GM21367 (cell line): Measurements from ENCODE around the gene ARHGEF2.
"Not testable (repeated sequence)": the region's sequence is repeated elsewhere in the genome, so short reads cannot be mapped to it uniquely, and the experiment has no call there.

Experiments used
- ATAC-seq: cut with Tn5 transposase; IDR thresholded peaks from one replicate; pipeline ENCODE4 v1.9.1; 2021; ENCODE audit not compliant: unreplicated experiment

The ARHGEF2 gene

DNA sequence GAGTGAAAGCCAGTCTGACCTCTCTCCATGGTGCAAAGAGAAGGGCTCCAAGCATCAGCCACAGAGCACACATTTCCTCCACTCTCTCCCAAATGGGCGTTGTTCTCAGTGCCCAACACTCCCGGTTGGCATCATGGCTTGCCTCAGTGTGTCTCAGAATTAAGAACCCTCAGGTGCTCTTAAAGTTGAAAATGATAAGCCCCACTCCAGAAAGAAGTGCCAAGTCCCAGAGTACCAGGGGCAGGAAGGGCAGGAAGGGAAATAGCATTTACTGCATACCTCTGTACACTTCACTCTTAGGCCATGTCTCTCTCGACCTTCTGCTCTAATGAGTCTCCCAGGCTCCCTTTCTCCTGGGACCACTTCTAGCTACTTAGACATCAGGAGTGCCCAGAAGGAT is 15.2 kb upstream of the ARHGEF2 start:
- ATAC-seq, result no peak

GRCh38 chr1:155990005-155990739 is 11.8 kb upstream of the ARHGEF2 start:
- ATAC-seq, result no peak

- ATAC-seq, result no peak
Measured at GRCh38 chr1:155989242-155990004, 11.1 kb upstream of the ARHGEF2 start.

DNA sequence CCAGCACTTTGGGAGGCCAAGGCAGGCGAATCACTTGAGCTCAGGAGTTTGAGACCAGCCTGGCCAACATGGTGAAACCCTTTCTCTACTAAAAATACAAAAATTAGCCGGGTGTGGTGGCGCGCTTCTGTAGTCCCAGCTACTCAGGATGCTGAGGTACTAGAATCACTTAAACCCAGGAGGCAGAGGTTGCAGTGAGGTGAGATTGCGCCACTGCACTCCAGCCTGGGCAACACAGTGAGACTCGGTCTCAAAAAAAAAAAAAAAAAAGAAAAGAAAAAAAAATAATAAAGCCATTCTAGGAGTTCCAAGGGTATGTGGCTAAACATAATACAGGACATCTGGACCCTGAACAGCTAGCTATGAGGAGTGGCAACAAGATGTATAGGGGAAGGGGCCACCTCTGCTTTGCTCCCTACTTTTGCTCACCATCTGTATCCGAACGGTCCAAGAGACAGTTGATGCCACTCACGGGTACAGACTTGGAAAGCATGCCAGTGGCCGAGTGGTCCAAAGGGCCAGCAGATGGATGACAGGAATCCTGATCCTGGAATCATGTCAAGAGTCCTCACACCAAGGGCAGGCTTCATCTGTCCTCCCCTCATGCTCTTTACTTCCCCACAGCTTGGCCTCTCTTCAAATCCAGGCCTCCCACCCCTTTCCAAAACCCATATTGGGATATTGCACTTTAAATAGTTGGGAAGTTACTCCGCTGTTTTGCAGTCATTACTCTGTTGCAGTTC is 6.7 kb upstream of the ARHGEF2 start:
- ATAC-seq, result not testable (repeated sequence)

GRCh38 chr1:155984341-155984740 is 6.0 kb upstream of the ARHGEF2 start:
- ATAC-seq, result no peak

GRCh38 chr1:155983191-155984024 is 5.1 kb upstream of the ARHGEF2 start:
- no peak for ATAC-seq

- no peak for ATAC-seq
Measured at GRCh38 chr1:155982106-155982505, 3.8 kb upstream of the ARHGEF2 start.

- ATAC-seq, result no peak
Measured at GRCh38 chr1:155981266-155982088, 3.1 kb upstream of the ARHGEF2 start.

GRCh38 chr1:155979597-155980343 is 1.4 kb upstream of the ARHGEF2 start:
- ATAC-seq, result no peak

GRCh38 chr1:155978973-155979429 is 654 bp upstream of the ARHGEF2 start:
- no peak for ATAC-seq

DNA sequence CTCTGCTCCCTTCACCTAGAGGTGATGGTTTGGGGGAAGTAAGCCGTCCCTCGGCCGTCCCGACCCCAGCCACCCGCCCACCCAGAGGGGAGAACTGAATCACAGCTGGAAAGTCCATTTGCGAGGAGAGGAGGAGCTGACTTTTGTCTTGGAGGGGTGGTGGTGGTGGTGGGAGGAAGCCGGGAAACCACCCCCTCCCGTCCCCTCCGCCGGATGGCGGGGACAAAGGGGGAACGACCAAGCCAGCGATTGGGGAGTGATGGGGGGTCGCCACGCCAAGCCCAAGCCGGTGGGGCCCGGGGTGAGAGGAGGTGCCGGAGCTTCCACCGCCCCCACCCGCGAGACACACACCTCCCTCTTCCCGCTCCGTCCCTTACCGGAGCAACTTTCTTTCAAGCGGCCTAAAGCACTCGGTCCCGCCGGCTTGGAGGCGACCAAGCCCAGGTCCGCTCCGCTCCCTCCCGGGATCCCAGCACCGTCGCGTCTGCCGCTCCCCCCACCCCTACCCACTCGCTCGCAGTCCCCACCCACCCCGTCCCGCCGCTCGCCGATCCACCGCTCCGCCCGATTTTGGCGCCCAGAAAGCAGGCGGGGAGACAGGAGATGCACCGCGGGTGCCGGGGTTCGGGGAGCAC is 540 bp downstream of the ARHGEF2 start:
- ATAC-seq, result no peak

GRCh38 chr1:155976913-155977689 is 1.2 kb downstream of the ARHGEF2 start:
- ATAC-seq, result no peak

GRCh38 chr1:155976062-155976912 is 2.1 kb downstream of the ARHGEF2 start:
- ATAC-seq, result no peak

DNA sequence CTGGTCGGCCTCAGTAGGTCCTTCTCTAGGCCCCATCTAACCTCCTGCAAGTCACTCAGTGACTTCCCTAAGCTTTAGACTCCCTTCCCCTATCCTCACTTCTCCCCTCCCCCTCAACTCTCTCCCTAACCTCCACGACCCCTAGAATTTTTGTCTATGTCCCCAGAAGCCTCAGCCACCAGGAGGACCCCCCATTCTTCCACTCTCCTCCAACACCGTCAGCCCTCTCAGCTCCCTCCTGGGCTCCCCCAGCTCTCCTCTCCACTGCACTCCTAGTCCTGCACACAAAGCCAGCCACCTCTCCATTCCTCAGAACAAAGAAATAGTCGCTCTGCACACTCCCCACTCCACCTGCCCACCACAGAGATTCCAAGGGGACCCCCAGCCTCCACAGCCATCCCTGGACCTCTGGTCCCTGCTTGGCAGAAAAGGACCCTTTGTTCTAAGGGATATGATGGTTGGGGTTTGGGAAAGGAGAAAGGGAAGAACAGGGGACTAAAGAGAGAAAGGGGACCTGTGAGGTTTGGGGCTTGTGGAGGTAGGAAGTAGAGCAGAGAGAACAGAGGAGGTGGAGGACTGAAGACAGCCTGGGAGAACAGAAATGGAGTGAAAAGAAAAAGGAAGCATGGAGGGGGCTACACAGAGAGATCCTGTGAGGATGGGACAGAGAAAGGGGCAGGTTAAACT is 2.8 kb downstream of the ARHGEF2 start:
- ATAC-seq, result no peak

GRCh38 chr1:155974208-155975115 is 3.9 kb downstream of the ARHGEF2 start:
- no peak for ATAC-seq
